HG02943 (cell line): ENCODE results near the gene FSD1.
"Not testable (repeated sequence)": the region's sequence is repeated elsewhere in the genome, so short reads cannot be mapped to it uniquely, and the experiment has no call there.

Source experiments
- ATAC-seq: cut with Tn5 transposase; IDR thresholded peaks from one replicate; pipeline ENCODE4 v1.9.1; 2021; ENCODE audit warnings: mild to moderate bottlenecking, low read depth, moderate library complexity; ENCODE audit not compliant: unreplicated experiment

The FSD1 gene

DNA sequence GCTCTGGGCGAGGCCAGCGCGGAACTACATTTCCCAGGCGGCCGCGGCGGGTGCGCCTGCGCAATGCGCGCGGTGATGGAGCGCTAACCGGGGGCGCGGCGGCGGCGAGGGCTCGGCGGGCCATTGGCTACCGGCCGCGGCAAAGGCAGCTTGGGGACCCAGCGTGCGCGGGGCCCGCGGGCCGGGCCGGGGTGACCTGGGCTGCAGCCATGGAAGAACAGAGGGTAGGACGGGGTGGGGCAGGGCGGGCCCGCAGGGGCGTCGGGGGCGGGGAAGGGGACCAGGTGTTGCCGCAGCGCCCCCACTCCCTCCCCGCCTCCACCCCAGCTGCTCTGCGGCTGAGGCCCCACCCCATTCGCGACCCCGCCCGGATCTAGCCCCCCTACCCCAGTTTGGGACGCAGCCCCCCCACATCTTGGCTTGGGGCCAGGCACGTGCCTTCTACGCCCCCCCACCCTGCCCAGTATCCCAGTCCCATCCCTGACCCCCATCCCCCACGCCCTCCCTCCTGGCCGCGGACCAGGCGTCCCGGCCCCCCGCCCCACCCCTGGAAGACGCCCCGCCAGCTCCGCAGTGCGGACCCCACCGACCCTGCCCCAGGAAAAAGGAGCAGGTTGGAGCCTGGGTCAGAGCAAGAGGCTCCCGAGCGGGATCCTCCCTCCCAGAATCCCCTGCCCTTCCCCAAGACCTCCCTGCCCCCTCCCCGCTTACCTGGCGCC lies at the start of gene FSD1:
Gene FSD1 (plus strand): TSS at position 61 of the 719 bp plus-strand sequence. CDS start 149 bp downstream, at position 210.
- ATAC-seq, result no peak

DNA sequence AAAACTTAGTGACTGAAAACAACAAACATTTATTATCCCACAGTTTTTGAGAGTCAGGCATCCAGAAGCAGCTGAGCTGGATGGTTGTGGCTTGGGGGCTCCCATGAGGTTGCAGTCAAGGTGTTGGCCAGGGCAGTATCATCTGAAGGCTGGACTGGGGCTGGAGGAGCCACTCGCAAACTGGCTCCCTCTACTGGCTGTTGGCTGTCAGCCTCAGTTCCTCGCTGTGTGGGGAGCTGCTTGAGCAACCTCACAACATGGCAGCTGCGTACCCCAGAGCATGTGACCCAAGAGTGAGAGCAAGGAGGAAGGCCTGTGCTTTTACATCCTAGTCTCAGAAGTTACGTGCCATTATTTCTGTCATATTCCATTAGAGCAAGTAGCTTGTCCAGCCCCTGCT lies 47.8 kb upstream of the FSD1 start:
- ATAC-seq, result no peak

DNA sequence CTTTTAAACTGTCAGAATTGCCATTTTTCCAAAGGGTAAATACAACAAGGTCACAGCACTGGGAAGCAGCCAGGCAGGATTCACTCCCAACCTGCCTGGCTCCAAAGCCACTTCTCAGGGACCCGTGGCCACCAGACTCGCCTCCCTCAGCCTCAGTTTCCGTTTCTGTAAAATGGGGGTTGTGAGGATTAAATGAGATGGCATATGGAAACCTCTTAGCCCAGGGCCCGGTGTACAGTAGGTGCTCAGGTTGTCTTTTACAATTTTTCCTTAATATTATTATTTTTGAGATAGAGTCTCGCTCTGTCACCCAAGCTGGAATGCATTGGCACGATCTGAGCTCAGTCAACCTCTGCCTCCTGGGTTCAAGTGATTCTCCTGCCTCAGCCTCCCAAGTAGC lies 47.4 kb upstream of the FSD1 start:
- no peak for ATAC-seq

DNA sequence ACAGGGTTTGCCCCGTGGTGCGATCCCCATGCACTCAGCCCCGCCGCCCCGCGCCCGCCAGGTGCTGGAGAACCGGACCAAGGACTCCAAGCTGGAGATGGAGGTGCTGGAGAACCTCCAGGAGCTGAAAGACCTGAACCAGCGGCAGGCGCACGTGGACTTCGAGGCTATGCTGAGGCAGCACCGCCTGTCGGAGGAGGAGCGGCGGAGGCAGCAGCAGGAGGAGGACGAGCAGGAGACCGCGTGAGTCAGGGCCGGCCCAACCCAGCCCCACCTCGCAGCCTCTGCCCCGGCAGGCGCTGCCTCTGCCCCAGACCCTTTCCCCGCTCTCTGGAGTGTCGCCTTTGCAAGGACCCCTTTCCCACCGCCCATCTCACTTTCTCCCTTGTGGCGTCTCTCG lies 46.2 kb upstream of the FSD1 start:
- no peak for ATAC-seq

DNA sequence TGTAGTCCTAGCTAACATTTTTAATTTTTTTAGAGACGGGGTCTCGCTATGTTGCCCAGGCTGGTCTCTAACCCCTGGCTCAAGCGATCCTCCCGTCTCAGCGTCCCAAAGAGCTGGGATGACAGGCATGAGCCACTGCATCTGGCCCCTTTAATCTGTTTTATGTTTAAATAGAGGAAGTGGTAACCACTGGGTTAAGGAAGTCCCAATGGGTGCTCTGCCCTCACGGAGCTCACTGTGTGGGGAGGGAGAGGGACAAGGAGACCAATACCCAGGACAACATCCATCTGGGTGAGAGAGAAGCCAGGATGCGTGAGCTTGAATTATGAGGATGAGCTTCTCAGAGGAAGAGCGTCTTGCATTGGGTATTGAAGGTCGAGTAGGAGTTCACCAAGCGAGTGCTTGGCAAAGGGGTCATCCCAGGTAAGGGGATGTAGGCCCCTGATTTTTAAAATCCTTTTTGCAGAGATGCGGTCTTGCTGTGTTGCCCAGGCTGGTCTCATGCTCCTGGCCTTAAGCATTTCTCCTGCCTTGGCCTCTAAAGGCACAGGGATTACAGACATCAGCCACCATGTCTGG lies 43.7 kb upstream of the FSD1 start:
- no peak for ATAC-seq

DNA sequence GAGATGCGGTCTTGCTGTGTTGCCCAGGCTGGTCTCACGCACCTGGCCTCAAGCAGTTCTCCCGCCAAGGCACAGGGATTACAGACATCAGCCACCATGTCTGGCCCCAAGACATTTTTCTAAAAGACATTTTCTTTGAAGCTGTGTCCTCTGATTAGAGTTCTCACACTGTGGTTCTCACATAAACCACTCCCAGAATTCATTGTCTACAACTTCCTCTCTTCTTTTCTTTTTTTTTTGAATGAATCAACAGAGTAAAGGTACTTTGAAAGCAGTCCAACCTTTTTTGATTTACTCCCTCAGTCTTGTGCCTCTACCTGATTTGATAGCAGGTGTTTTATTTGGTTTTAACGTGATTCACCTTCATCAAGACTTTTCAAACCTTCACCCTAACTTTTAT lies 39.6 kb upstream of the FSD1 start:
- no peak for ATAC-seq

DNA sequence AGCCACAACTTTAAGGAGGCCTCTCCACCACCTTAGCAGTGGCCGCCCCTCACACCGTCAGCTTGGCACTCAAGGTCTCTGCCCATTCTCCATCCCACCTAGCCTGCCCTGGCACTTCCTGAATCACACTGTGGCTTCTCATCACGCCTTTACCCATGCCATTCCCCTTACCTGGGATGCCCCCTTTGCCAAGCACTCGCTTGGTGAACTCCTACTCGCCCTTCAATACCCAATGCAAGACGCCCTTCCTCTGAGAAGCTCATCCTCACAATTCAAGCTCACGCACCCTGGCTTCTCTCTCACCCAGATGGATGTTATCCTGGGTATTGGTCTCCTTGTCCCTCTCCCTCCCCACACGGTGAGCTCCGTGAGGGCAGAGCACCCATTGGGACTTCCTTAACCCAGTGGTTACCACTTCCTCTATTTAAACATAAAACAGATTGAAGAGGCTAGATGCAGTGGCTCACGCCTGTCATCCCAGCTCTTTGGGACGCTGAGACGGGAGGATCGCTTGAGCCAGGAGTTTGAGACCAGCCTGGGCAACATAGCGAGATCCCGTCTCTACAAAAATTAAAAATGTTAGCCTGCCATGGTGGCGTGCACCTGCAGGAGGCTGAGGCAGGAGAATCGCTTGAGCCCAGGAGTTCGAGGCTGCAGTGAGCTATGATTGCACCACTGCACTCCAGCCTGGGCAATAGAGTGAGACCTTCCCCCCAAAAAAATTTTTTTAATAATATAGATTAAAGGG lies 38.0 kb upstream of the FSD1 start:
- ATAC-seq, result no peak

DNA sequence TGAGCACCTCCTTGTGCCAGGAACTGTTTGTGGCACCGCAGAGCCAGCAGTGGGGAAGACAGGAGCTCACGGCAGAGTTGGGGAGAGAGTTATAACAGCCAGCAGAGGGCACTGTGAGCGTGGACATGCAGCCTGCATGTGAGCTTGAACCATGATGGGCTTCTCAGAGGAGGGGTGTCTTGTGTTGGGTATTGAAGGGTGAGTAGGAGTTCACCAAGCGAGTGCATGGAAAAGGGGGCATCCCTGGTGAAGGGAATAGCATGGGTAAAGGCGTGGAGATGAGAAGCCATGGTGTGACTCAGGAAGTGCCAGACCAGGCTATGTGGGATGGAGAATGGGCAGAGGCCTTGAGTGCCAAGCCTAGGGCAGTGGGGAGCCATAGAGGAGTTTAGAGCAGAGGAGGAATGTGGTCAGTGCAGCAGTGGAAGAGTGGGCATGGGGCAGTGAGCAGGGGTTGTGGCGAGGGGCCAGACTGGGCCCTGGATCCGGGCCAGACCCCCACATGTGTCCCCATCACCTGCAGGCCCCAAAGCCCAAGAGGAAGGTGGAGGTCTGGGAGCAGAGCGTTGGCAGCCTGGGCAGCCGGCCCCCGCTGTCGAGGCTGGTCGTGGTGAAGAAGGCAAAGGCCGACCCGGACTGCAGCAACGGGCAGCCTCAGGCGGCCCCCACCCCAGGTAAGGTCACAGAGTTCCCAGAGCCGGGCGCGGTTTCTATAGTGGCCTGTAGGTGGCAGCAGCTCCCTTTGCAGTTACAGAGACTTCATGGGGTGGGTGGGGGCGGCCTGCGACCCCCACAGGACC lies 37.1 kb upstream of the FSD1 start:
- ATAC-seq, result no peak

DNA sequence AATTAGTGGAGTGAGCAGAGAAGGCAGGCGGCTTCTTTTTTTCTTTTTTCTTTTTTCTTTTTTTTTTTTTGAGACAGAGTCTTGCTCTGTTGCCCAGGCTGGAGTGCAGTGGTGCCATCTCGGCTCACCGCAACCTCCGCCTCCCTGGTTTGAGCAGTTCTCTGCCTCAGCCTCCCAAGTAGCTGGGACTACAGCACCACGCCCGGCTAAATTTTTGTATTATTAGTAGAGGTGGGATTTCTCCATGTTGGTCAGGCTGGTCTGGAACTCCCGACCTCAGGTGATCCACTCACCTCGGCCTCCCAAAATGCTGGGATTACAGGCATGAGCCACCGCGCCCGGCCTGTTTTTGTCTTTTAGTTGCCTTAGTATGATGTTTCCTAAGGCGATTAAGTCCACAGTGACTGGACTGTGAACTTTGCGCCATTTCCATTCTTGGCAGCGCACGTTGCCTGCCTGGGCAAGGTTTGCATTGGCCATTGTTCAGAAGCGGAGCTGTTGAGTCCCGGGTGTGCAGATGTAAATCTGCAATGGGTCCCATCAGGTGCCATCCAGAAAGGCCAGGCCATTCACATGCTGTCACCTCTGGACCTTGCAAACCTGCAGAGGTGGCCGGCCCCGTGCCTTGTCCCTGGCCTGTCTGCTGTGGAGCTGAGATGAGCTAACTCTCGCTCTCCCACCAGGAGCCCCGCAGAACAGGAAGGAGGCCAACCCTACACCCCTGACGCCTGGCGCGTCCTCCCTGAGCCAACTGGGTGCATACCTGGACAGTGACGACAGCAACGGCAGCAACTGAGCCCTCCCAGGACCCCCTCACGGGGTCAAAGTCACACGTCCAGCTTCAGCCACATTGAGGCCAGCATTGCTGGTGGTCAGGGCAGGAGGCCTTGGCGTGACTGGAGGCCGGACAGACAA lies 36.2 kb upstream of the FSD1 start:
- ATAC-seq, result no peak

DNA sequence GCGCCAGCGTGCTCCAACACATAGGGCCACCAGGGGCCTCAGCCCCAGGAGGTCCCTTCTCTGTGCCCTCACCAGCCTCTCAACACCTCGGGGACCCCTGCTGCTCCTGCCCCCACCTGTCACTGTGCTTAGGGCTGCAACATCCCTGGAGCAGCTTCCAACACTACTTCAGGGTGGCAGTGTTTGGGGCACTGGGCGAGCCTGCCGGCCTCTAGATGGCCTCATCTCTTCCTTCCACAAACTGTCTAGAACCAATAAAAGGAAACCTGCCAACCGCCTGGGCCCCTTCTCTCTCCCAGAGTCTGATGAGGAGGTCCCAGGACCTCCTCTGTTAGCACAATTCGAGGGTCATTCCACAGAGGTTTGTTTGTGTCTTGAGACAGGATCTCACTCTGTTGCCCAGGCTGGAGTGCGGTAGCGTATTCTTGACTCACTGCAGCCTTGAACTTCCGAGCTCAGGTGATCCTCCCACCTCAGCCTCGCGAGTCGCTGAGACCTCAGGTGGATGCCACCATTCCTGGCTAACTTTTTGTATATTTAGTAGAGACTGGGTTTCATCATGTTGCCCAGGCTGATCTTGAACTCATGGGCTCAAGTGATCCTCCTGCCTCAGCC lies 35.5 kb upstream of the FSD1 start:
- no peak for ATAC-seq

DNA sequence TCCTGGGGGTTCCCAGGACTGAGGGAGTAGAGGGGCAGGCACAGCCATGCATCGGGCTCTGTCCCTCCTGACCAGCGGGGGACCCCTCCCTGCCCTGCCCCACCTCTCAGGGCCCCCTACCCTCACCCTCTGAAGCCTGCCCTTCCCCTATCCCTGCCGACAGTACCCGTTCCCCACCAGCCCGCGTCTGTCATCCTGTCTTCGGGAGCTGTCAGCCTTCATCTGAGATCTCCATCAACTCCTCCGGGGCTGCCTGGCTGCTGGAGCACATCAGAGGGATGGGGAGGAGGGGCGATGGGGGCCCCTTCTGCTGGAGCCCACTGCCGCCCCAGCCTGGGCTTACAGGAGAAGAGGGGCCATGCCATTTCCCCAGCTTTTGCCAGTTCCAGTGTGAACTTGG lies 31.5 kb upstream of the FSD1 start:
- ATAC-seq, result no peak

DNA sequence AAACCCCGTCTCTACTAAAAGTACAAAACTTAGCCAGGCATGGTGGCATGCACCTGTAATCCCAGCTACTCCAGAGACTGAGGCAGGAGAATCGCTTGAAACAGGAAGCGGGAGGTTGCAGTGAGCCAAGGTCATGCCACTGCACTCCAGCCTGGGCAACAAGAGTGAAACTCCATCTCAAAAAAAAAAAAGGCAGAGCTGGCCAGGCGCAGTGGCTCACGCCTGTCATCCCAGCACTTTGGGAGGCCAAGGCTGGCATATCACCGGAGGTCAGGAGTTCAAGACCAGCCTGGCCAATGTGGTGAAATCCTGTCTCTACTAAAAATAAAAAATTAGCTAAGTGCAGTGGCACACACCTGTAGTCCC lies 30.1 kb upstream of the FSD1 start:
- ATAC-seq, result not testable (repeated sequence)

DNA sequence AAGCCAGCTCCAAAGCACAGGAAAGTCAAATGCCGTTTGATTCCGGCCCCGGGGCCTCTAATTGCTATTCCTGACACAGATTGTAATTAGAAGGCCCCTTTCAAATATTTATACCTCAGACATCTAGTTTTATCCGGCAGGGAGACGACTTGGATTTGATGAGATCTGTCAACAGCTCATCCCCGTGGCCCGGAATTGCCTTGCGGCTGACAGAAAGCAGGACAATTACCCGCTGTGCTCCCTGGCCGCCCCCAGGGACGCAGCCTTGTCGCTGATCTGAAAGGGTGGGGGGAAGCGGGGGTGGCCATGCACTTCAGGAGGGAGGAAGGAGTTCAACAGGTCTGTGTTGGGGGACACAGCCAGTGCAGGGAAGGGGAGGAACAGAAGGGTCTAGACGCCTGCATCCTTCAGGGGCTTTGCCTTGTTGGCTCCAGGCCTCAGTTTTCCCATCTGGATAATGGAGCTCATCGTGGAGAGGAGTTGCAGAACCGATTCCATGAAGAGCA lies 27.2 kb upstream of the FSD1 start:
- no peak for ATAC-seq

DNA sequence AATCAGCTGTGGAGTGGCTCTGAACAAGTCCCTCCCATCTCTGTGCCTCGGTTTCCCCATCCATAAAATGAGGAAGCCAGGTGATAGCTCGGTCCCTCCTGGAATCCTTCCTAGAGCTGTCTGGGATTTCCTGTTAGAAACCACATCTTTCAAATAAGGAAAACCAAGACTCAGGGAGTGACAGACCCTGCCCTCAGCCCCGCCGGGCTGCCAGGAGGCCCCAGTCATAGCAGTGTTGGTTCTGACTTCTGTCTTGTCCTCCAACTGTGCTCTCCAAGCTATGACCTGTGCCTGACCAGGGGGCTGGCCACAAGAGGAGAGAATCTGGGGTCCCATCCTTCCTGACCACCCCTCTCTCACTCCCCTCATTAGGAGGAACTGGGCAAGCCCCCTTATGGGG lies 26.4 kb upstream of the FSD1 start:
- no peak for ATAC-seq

DNA sequence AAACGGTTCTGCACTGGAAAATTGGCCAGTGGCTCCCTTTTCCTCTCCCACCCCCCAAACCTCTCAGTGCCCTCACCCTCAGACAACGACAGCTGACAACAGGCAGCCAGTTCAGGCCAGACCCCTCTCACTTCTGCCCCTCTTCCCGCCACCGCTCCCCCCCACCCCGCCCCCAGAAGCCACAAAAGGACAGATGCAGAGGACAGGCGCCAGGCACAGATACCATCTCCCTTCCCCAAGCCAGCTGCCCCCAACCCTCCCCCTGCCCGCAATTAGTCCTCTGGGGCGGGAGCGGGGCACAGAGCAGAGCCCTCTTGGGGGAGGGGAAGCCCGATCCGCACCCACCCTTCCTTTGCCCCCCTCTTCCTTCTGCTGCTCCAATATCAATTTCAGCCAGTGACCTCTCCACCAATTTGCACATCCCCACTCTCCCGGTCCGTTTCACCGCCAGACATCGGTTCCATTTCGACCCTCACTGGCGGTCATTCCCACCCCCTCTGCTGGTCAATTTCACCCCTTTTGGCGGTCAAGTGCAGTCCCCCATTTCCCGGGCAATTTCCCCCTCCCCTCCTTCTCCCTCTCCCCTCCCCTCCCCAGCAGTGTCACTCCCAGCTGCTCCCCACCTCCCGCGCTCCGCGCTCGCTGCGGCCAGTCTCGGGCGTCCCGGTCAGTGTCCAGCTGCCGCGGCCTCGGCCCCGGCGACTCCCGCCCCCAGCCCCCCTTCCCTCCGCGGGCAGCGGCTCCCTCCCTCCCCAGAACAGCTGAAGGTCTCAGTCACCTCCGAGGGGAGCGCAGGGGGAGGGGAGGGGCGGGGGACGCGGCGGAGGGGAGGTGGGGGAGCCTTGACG lies 25.8 kb upstream of the FSD1 start, which contains the start of gene SHD:
Gene SHD (plus strand): TSS at position 848 of the 848 bp plus-strand sequence. CDS start 798 bp downstream, outside the sequence.
- no peak for ATAC-seq

DNA sequence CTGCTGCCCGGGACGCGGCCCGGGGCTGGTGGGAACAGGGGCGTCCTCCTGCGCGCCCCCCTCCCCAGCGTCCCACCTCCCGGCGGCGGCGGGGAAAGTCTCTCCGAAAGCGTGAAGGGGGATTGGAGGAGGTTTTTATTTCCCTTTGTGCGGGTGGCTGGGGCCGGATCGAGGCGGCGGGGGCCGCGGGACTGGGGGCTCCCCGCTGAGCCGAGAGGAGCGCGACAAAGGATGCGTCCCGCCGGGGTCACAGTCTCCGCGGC lies 25.2 kb upstream of the FSD1 start:
- no peak for ATAC-seq

DNA sequence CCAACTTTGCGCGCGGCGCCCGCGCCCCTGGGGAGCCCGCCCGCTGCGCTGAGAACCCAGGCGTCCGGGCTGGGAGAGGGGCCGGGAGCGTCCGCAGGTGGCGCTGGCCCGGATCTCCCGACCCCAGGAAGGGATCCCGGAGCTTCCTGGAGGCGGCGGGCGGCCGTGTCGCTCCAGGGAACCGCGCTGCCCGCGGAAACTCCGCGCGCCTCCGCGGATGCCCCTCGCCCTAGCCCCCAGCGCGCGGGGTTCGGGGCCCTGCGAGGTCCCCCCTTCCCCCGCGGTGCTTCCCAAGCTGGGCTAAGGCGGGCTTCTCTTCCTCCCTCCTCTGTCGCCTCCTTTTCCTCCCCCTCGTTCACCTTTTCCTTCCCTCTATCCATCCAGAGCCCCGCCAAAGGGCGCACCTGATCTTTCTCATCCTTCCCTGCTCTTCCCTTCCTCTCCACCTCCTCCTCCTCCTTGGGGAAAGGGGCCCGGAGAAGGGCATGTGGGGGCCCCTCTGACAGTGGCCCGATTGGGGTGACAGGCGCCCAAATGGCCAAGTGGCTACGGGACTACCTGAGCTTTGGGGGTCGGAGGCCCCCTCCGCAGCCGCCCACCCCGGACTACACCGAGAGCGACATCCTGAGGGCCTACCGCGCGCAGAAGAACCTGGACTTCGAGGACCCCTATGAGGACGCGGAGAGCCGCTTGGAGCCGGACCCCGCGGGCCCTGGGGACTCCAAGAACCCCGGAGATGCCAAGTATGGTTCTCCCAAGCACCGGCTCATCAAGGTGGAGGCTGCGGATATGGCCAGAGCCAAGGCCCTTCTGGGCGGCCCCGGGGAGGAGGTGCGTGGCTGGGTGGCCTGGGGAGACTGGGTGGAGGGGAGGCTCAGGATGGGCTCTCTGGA lies 24.6 kb upstream of the FSD1 start:
- no peak for ATAC-seq
